Adipose tissue (tissue), 3 donors: ENCODE results near the gene RAPGEF1. TPM values are rescaled to one million over a fixed set of nuclear protein-coding genes. Genes with fewer than 3 reads are reported as not detected.

Experiments used
- H3K27ac ChIP-seq: one replicate; pipeline ENCODE4 v1.5.1; 2013; ENCODE audit warnings: low read depth, low read length
- WGBS, 3 donors: extraction: QIAGEN DNeasy Blood & Tissue Kit; methylation state at CpG; one replicate each; pipeline ENCODE4 v1.1.7; 2013; 5-methylcytosine and 5-hydroxymethylcytosine counted together
- polyA plus RNA-seq, 3 donors: library from polyadenylated mRNA; stranded (reverse); fragments of 200-250 nt; gene quantifications; one replicate each; pipeline ENCODE4 v1.2.3, GENCODE V29; 2013
- donor health status: healthy with polysubstance abuse.
- donor health status: Bipolar disorder and iron deficiency.
- donor health status: healthy.

Gene RAPGEF1
- polyA plus RNA-seq, 3 donors, result 31.2 to 34.8 (median 32.8) TPM

DNA sequence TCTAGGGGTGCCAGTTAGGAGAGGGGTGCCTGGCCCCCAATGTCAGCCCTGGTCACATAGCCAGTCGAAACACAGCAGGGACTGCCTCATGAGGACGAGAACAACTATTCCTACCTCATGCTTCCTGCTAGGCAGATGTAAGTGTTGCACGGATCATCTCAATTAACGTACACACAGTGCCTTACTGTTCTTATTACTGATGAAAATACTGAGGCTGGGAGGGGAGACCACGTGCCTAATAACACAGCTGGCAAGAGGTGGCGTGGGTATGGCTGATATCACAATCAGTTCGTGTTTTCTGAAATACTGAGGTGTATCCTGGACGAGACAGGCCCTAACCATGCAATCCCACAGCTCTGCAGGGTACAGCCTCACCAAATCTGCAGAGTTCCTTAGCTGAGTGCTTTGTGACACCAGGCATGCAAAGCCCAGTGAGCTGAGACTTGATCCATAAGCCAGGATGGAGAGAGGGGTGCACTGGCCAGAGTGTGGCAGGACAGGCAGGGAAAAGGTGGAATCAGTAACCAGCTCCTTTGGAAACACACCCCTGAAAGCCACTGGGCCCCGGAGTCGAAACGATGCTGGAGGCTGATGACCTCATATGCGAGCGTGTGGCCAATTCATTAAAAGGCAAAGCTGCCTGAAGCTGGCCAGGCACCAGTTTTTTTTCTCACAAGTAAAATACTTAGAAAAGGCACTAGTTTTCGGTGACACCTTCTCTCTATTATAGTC is 130.6 kb downstream of the RAPGEF1 start:
- WGBS, 3 donors, result 41 to 64% (median 50%) methylated on average over 14 of the region's 14 CpGs
- no peak overlapping the region for H3K27ac ChIP-seq

DNA sequence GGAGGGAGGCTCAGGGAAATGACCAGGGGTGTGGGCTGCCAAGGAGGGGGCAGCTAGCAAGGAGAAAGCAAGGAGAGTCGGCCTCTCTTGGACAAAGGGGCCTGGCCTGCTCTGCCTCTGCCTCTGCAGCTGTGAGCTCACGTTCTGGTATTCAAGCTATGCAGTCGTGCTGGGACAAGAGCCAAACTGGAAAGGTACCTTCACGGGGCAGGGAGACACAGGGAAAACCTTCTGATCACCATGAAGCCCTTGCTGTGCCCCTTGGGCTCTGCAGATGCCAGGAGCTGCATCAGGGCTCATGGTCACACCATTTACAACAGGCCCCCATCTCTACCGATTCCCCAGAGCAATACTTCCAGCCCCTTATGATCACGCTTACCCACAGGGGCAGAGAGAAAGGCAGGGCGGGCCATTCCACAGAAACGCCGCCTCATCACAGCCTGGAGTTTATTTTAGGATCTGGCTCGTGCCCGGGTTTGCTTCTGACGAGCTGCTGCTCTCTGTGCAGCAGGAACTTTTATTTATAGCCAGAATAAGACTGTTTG is 131.3 kb downstream of the RAPGEF1 start:
- WGBS, 3 donors, result 46 to 61% (median 54%) methylated on average over 12 of the region's 12 CpGs
- no peak overlapping the region for H3K27ac ChIP-seq

DNA sequence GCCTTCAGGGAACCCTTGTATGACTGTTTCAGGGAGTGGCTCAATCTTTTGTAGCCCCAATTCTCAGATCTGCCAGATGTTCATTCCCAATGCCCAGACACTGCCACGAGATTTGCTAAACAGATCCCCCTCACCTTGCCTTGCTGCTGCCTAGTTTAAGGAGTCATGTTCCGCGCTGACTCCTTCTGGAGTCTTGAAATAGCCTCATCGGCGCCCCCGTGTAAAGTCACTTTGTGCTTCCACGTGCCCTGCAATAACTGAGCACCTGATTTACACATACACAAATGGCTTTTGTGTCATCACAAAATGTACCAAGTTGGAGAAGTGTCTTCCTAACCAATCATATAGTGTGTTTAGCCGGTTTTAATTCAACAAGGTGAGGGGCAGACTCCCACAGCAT is 132.3 kb downstream of the RAPGEF1 start:
- no peak overlapping the region for H3K27ac ChIP-seq
- WGBS, 3 donors, result 86 to 94% (median 88%) methylated on average over 8 of the region's 8 CpGs

DNA sequence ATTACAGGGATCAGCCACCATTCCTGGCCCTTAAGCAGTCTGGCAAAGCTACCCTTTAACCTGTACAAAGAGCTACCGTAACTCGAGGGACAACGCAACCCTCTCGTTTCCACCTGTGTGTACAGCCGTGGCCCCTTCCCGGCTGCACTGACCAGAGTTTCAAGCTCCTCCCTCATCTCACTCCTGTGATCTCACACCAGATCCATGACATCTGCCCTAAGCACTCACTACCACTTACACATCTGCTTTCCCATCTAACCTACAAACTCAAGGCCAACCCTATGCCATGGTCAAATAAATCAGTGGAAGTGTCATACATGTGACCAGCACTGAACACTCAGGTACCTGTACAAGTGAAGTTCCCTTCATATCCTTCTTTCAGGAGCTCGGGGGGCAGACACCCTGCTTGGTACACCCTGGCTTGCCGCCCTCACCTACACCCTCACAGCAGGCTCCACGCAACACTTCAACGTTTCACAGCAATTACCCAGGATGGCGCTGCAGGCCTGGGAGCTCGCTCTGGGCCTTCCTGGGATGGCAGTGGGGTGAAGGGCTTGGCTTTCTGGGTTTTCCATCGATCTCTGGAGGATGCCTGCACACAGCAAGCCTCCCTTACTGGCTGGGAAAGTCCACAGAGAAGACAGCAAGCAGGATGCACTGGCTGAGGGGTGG is 132.8 kb downstream of the RAPGEF1 start:
- WGBS, 3 donors, result 87 to 95% (median 95%) methylated on average over 13 of the region's 13 CpGs

DNA sequence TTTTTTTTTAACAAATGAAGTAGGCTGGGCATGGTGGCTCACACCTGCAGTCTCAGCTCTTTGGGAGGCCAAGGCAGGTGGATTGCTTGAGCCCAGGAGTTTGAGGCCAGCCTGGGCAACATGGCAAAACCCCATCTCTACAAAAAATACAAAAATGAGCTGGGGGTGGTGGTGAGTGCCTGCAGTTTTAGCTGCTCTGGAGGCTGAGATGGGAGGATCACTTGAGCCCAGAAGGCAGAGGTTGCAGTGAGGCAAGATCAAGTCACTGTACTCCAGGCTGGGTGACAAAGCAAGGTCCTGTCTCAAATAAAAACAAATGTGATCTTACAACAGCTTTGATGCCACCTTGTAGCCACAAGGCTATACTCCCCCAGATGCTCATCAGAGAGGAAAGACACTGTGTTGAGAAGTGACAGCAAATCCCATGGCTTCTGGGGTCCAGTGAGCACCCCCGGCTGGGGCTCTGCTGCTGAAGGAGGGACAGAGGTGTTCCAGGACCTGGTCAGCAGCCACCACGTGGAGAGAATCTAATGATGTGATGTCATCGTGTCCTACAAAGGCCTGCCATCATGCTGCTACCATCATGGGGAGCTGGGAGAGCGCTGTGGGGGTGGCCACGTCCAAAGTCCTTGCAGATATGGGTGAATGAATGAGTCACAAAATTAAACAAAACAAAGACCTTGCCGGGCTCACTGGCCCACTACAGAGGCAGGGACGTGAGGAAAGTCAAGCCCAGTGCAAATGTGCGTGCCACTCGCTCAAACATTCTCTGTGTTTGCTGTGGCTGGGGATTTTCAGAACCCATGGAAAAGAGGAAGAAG is 133.9 kb downstream of the RAPGEF1 start:
- H3K27ac ChIP-seq, result no peak overlapping the region
- WGBS, 3 donors, result 54 to 91% (median 87%) methylated on average over 9 of the region's 9 CpGs

More for the DNA sequence above, 132.8 kb downstream of the RAPGEF1 start:
- no peak overlapping the region for H3K27ac ChIP-seq

DNA sequence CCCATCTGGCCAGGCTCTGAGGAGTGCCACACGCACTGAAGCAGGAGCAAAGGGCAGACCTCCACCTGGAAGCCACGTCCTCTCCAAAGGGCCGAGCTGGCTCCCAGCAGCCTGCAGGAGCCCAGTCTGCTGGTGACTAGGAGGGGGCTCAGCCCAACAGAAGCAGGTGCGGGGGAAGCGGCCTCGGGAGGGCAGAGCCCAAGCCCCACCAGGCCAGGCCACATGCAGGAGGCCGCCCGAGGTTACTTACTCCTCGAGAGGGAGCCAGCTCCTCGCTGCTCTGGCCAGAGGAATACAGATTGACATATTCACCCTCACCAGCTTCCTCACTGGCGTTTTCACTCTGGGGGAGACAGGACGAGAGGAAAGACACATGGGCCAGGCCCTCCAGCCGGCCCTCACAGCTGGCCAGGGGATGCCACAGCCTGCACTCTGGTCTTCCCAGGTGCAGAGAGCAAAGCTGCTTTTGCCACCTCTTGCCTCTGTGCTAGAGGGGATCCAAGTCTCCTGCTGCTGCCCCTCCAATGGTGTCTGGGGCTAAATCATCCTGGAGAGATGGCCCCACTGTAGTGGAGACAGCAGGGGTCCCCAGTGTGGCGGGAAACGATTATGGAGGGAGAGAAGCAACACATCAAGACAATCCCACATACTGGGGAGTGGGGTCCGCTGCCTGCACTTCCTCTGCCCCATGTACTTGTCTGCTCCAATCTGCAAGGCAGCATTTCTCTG is 136.0 kb downstream of the RAPGEF1 start:
- no peak overlapping the region for H3K27ac ChIP-seq
- WGBS, 3 donors, result 85 to 90% (median 89%) methylated on average over 11 to 16 of the region's 16 CpGs

DNA sequence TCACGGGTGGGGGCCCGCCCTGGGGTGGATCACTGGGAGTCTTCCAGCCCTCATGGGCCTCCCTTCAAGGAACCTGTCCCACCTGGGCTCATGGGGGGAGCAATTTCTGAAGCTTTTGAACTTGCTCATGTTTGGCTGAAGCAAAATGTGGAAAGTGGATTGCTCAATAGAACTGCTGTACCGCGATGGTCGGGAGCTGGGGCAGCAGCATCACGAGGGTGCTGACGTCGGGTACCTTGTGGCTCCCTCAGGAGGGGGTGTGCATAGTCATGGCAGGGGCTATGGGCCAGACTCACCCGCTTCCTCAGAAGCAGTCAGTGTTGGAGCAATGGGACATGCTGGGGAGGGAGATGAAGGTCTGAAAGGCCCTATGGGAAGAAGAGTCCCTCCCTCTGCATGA is 136.7 kb downstream of the RAPGEF1 start:
- 73 to 94% (median 80%) methylated on average over 9 of the region's 9 CpGs for WGBS, 3 donors
- no peak overlapping the region for H3K27ac ChIP-seq

DNA sequence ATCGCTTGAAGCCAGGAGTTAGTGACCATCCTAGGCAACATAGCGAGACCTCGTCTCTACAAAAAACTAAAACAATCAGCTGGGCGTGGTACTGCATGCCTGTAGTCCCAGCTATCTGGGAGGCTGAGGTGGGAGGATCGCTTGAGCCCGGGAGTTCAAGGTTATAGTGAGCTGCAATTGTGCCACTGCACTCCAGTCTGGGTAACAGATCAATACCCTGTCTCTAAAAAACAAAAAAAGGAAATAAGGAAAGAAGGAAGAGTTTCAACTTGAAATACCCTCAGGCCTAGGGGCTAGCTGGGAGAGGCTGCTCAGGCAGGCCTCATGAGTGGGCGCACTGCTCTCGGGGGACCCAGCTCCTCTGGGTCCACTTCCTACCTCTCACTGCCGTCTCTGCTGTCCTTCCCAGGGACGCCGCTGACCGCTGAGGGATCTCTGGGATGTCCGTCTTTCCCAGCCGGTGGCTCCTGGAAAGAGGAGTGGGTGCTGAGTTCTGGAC is 138.1 kb downstream of the RAPGEF1 start:
- WGBS, 3 donors, result 89 to 95% (median 90%) methylated on average over 14 of the region's 14 CpGs
- no peak overlapping the region for H3K27ac ChIP-seq

DNA sequence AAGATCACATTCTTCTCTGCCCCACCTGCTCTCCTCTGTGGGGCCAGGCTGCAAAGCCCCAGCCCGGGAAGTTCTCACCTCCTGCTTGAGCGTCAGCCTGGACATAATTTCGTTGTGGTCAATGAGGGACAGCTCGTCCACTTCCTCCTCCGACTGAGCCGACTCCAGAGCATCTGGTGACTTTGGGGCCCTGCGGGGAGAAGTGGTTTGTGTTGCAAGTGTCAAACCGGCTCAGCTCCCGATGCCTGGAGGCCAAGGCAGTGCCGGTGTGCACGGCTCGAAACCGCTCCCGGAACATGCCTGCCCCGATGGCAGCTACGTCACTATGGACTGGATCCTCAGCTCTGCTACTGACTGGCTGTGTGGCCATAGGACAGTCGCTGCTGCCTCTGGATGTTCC is 141.8 kb downstream of the RAPGEF1 start:
- H3K27ac ChIP-seq, result no peak overlapping the region
- 58 to 87% (median 66%) methylated on average over 17 of the region's 17 CpGs for WGBS, 3 donors

DNA sequence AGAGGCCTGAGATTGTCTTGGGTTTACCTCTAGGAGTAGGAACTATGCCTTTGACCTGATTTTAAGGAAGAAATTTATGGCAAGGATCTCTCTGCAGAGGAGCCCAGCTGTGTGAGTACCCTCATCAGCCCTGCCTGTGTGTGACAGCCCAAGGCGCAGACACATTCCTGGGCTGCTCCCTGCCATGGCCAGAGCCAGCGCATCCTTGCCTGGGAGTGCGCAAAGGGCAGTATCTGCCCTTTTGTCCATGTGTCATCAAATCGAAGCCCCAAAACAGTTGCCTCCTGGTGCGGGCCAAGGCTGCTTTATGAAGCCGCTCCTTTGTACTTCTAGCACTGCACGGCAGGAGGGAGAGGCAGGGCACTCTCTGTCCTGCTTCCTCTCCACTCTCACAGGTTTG is 142.6 kb downstream of the RAPGEF1 start:
- WGBS, 3 donors, result 87 to 95% (median 93%) methylated on average over 7 of the region's 7 CpGs
- H3K27ac ChIP-seq, result no peak overlapping the region

DNA sequence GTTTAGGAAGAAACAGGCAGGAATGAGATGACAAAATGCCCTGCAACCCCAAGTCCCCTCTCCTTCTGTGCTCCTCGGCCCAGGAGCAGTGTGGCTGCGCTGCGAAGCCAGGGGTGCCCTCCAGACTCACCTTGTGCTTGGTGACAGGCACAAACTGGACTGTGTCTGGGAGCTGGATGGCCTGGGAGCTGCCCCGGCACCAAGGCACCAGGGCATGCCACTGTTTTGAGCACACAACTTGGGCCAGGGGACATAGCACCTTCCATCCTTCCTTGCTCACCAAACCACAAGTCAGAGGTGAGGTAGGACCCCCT is 143.5 kb downstream of the RAPGEF1 start:
- 96 to 97% (median 97%) methylated on average over 4 of the region's 4 CpGs for WGBS, 3 donors

DNA sequence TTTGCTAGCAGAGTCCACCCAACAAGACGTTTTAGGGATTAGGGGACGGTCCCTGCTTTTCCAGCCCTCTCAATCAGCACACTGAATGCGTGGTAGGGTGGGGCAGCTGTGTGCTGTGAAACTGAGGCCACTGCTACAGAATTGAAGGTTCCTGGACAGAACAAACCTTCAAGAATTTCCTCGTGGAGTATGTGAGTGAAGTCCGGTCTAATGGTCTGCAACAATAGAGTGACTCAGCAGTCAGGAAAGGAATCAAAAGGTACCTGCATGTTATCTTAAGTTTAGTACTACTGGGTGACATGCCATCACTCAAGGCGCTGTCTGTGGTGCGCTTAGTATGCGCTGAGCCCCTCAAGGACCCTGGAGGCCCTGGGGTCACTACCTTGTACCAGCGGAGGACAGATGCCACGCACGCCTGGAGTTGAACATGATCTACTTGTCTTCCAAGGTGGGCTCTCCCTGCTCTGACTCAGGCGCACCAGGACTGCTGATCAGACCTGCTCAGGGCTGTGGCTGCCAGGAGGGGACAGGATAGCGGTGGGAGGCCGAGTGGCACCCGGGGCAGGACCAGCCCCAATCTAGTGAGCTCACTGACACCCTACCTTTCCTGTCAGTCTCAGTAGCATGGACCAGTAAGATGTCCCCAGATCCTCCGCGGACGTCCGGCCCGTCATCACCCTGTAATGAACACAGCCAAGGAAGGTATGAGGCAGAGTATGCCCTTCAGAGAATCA is 144.0 kb downstream of the RAPGEF1 start:
- WGBS, 3 donors, result 87 to 89% (median 87%) methylated on average over 18 to 20 of the region's 20 CpGs
- H3K27ac ChIP-seq, result no peak overlapping the region

More for the DNA sequence above, 143.5 kb downstream of the RAPGEF1 start:
- H3K27ac ChIP-seq, result no peak overlapping the region

DNA sequence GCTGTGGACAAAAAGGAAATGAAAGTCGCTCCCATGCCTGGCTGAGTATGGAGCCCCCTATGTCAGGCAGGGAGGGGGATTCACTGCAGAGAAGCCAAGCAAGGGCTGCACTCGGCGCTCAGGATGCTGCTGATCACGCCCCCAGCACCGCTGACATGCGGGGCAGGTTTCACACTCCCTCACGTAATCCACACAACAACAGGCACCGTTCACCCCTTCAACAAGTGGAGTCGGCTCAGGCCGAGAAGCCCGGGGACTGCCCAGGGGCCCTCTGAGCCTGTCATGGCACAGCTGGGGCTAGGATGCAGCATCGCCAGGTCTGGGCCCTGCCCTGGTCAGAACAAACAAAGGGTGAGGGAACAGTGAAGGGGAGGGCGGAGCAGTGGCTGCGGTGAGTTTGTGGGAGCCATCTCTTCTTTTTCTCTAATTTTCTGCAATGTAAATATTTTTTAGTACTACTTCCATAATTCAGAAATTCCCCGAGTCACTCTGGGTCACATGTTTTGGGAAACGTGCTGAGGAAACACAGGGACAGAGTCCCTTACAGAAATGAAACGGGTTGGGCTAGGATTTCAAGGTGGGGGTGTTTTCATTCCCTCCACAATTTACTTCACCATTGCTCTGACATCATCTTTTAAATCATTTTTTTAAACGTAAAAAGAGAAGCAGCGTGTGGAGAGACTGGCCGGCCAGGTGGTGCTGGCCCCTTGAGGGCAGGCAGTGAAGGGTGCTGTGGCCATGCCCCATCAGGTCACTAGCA is 144.8 kb downstream of the RAPGEF1 start:
- H3K27ac ChIP-seq, result no peak overlapping the region
- 81 to 85% (median 82%) methylated on average over 20 of the region's 20 CpGs for WGBS, 3 donors

DNA sequence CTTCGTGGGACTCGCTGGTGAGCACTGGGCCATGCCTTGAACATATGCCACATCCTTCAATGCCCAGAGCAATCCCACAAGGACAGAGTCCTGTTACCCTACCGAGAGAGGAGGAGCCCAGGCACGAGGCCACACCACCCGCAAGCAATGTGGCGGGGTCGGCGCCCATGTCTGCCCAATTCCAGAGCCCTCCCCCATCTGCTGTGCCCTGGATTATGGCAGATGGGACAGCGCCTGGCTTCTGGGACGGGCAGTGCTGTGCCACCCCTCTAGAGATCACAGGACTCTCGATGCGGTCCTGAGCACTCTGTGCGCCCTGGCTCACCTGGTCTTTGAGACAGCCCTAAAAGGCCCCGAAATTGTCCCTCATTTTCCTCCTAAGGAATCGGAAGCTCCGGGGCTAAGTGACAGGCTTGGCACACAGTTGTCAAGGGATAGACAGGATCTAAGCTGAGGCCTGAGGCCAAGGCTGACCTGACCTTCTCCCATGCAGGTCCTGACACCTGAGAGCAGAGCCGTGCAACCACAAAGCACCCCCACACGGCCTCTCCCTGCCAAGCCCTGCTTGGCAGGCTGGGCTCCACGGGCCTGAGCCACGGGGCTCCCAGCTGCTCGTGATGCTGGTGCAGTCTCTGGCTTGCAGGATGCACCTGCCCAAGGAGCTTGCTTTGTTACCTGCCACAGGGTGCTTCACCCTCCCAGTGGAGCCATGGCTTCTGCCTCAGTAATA is 145.8 kb downstream of the RAPGEF1 start:
- WGBS, 3 donors, result 88 to 92% (median 90%) methylated on average over 19 to 21 of the region's 21 CpGs
- no peak overlapping the region for H3K27ac ChIP-seq

DNA sequence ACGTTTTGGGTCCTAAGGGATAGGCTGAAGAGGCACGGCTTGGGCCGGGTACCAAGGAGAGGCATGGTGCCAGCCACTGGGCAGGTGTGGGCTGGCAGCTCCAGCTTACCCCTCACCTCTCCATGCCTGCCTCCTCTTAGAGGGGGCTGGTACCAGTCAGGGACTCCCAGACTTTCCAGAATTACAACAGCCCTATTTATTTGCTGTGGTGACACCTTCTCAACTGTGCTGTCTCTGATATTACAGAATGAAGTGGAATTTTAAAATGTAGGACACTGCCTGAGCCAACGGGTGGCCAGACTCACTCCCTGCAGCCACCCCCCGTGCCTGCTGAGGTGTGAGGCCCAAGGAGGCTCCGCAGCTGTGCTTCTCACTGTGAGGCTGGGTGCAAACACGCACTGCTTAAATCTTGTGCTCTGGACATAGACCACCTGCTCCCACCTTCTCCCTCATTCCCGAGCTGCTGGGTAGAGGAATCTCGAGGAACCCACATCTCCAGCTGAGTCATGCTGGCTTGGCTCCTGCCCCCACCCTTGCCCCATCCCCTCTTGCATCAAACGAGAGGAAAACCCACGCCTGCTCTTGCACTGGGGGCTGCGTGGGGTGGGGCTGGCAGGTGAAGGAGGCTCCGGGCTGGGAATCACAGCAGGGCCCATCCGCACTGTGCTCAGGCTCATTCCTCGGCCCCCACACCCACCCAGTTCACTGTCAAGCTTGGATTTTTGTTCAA is 146.6 kb downstream of the RAPGEF1 start:
- 65 to 85% (median 76%) methylated on average over 15 of the region's 15 CpGs for WGBS, 3 donors
- H3K27ac ChIP-seq, result no peak overlapping the region

DNA sequence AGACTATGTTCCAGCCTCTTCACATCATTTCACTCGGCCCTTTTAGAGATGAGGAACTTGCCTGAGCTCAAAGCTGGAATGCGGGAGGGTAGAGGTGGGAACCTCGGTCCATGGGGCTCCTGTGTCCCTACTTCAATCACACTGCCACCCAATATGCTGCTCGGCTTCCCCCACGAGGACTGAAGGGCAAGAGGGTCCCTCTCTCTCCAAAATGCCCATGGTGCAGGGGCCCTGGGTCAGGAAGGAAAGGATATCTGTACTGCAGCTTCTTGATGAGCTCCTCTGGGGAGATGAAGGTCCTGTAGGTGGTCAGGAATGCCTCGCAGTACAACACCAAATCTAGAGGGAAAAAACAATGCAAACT is 148.0 kb downstream of the RAPGEF1 start:
- 68 to 75% (median 73%) methylated on average over 6 of the region's 6 CpGs for WGBS, 3 donors
- no peak overlapping the region for H3K27ac ChIP-seq
